ENCODE measurements around the gene MGAT5B.

The MGAT5B gene

DNA sequence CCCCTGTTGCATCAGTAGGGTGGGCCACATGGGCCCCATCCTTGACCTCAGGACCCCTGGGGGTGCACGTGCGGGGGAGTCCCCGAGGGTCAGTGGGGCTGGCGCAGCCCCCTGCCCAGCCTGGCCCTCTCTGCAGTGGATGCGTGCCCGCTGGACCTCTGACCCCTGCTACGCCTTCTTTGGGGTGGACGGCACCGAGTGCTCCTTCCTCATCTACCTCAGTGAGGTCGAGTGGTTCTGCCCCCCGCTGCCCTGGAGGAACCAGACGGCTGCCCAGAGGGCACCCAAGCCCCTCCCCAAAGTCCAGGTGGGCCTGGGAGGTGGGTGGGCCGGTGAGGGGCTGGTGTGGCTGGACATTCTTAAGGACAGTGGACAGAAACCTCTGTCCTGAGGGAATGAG, 35.9 kb downstream of the MGAT5B start:
- Mint-ChIP-seq H3K4me3 (no peak overlapping the region), H3K27me3 (ENCODE audit: low read depth) (peaks cover 16% of the 10 kb centered on the region), H3K27ac (no peak overlapping the region), H3K4me1 (no peaks in the 10 kb centered on the region), H3K9me3 (no peaks in the 10 kb centered on the region), H3K36me3 (ENCODE audit: low read depth) (no peaks in the 10 kb centered on the region)
- TF ChIP-seq, protein P1, sequence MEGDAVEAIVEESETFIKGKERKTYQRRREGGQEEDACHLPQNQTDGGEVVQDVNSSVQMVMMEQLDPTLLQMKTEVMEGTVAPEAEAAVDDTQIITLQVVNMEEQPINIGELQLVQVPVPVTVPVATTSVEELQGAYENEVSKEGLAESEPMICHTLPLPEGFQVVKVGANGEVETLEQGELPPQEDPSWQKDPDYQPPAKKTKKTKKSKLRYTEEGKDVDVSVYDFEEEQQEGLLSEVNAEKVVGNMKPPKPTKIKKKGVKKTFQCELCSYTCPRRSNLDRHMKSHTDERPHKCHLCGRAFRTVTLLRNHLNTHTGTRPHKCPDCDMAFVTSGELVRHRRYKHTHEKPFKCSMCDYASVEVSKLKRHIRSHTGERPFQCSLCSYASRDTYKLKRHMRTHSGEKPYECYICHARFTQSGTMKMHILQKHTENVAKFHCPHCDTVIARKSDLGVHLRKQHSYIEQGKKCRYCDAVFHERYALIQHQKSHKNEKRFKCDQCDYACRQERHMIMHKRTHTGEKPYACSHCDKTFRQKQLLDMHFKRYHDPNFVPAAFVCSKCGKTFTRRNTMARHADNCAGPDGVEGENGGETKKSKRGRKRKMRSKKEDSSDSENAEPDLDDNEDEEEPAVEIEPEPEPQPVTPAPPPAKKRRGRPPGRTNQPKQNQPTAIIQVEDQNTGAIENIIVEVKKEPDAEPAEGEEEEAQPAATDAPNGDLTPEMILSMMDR (IDR thresholded peaks at IDR 0.05; ENCODE audit: unreplicated experiment in 3 of 3): no peak

DNA sequence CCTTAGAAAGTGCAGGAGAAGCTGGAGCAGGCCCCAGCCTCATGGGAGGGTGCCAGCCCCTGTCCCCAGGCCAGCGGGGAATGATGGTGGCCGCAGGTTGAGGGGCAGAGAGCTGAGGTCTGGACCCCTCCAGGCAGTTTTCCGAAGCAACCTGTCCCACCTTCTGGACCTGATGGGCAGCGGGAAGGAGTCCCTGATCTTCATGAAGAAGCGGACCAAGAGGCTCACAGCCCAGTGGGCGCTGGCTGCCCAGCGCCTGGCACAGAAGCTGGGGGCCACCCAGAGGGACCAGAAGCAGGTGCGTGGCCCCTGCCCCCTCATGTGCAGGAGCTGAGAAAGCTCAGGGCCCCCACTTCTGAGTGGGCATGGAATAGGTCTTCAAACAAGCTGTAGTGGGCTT, 36.8 kb downstream of the MGAT5B start:
- TF ChIP-seq, protein P1 (IDR thresholded peaks at IDR 0.05; ENCODE audit: unreplicated experiment in 3 of 3): no peak
- H3K36me3 Mint-ChIP-seq (ENCODE audit: low read depth): no peaks in the 10 kb centered on the region
- no peaks in the 10 kb centered on the region for H3K9me3 Mint-ChIP-seq
- no peak overlapping the region for H3K4me3 Mint-ChIP-seq
- H3K27me3 Mint-ChIP-seq (ENCODE audit: low read depth): peaks cover 19% of the 10 kb centered on the region
- H3K4me1 Mint-ChIP-seq: no peaks in the 10 kb centered on the region
- no peak overlapping the region for H3K27ac Mint-ChIP-seq

DNA sequence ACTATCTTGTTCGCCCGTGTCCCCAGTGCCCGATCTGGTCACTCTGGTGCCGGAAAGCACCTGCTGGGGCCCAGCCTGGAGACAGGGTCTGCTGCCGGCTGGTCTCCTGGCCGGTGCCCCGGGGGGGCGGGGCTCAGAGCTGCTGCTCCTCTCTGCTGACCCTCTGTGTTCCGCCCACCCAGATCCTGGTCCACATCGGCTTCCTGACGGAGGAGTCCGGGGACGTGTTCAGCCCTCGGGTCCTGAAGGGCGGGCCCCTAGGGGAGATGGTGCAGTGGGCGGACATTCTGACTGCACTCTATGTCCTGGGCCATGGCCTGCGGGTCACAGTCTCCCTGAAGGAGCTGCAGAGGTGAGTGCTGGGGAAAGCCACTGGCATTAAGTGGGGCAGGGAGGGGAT, 37.6 kb downstream of the MGAT5B start:
- TF ChIP-seq, protein P1 (IDR thresholded peaks at IDR 0.05; ENCODE audit: unreplicated experiment in 3 of 3): no peak
- H3K9me3 Mint-ChIP-seq: no peaks in the 10 kb centered on the region
- H3K4me1 Mint-ChIP-seq: no peaks in the 10 kb centered on the region
- H3K27me3 Mint-ChIP-seq (ENCODE audit: low read depth): peaks cover 23% of the 10 kb centered on the region
- H3K4me3 Mint-ChIP-seq: no peak overlapping the region
- no peak overlapping the region for H3K27ac Mint-ChIP-seq
- H3K36me3 Mint-ChIP-seq (ENCODE audit: low read depth): no peaks in the 10 kb centered on the region

DNA sequence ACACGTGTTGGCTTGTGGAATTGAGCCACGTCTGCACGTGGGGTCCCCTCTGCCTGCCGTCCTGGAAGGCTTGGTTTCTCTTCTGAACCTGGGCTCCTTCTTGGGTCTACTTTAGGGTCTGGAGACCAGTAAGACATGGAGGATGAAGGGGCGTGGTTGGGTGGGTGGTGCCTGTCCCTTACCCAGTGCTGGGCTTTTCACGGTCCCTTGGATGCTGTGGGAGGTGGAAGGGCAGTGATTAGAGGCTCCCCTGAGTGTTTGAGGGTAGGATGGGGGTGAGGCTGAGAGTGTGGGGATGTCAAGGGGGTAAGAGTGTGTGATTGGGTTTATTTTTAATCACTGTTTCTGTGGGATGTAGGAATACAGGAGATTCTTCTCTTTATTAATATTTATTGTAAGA, 38.3 kb downstream of the MGAT5B start:
- H3K27ac Mint-ChIP-seq: no peak overlapping the region

DNA sequence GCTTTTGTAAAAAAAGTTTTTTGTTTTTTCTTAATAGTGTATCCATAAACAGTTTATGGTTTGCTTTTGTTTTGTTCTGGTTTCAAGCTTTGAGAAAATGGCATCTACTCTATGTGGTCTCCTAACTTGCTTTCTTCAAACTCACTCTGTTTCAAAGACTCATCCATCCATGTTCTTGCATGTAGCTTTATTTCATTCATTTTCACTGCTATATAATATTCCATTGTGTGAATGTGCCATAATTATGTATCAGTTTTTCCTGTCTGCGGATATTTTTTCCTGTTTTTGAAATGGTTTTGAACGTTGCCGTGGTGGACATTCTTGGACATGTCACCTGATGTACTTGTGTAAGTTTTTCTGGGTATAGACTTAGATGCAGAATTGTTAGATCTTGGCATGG, 39.1 kb downstream of the MGAT5B start:
- Mint-ChIP-seq H3K9me3 (no peaks in the 10 kb centered on the region), H3K4me3 (no peak overlapping the region), H3K27me3 (ENCODE audit: low read depth) (peaks cover 23% of the 10 kb centered on the region), H3K36me3 (ENCODE audit: low read depth) (no peaks in the 10 kb centered on the region), H3K4me1 (no peaks in the 10 kb centered on the region), H3K27ac (no peak overlapping the region)
- TF ChIP-seq, protein P1 (IDR thresholded peaks at IDR 0.05; ENCODE audit: unreplicated experiment in 3 of 3): no peak

More for the DNA sequence above, 38.3 kb downstream of the MGAT5B start:
- TF ChIP-seq, protein P1 (IDR thresholded peaks at IDR 0.05; ENCODE audit: unreplicated experiment in 3 of 3): no peak
- Mint-ChIP-seq H3K36me3 (ENCODE audit: low read depth) (no peaks in the 10 kb centered on the region), H3K4me3 (no peak overlapping the region), H3K27me3 (ENCODE audit: low read depth) (peaks cover 23% of the 10 kb centered on the region), H3K4me1 (no peaks in the 10 kb centered on the region), H3K9me3 (no peaks in the 10 kb centered on the region)

DNA sequence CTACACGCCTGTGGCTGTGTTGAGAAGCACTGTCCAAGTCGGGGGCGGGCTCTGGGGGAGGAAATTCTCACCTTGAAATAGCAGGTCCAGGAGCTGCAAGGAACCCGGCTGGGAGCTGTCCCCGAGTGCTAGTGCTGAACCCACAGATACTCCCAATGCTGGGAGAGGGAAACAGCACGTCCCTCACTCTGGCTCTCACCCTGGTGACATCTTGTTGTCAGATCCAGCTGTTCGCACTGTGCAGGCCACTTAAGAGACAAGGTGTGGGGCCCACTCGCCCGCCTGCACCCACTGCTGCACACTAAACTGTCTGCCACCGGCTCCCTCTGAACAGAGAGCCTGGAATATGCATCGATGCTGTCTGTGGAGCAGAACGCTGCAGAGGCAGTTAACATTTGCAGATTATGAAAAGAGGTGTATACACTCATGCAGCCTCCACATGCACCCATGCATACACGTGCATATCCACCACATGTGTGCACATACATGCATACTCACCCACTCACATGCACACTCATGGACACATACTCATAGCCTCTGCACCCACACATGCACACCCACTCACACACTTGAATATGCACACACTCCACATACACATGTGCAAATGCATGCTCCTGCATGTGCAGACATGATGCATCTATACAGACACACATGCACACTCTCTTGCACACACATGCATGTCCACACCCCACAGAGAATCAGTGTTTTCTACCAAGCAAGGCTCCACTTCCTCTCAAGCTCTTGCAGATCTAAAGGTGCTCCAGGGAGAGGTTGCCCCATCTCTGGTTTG, 42.0 kb downstream of the MGAT5B start:
- no peaks in the 10 kb centered on the region for H3K4me1 Mint-ChIP-seq
- H3K27ac Mint-ChIP-seq: no peak overlapping the region
- peaks cover 40% of the 10 kb centered on the region for H3K27me3 Mint-ChIP-seq (ENCODE audit: low read depth)
- TF ChIP-seq, protein P1 (IDR thresholded peaks at IDR 0.05; ENCODE audit: unreplicated experiment in 3 of 3): no peak
- H3K4me3 Mint-ChIP-seq: no peak overlapping the region
- H3K9me3 Mint-ChIP-seq: no peaks in the 10 kb centered on the region
- H3K36me3 Mint-ChIP-seq (ENCODE audit: low read depth): no peaks in the 10 kb centered on the region

Measured in nephron (organoid).